MV-4-11 (cell line): ENCODE data around the gene TAF13.
"Not testable (repeated sequence)": the region's sequence is repeated elsewhere in the genome, so short reads cannot be mapped to it uniquely, and the experiment has no call there.

Experiments used
- DNase-seq: peaks from one replicate; lab custom pipeline; 2025; lab: John Stamatoyannopoulos, UW

Gene TAF13

DNA sequence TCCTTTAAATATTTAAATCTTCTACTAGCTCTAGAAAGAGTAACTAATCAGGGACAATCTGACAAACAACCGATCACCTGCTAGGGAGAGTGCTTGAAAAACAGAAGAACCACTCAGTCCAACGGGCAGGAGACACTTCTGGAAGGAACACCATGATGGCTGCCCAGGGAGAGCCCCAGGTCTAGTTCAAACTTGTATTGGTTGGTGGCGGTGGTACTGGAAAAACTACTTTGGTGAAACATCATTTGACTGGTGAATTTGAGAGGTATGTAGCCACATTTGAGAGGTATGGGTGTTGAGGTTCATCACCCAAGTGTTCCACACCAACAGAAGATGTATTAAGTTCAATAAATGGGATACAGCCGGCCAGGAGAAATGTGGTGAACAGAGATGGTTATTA lies 29.1 kb downstream of the TAF13 start:
- DNase-seq, result no peak

DNA sequence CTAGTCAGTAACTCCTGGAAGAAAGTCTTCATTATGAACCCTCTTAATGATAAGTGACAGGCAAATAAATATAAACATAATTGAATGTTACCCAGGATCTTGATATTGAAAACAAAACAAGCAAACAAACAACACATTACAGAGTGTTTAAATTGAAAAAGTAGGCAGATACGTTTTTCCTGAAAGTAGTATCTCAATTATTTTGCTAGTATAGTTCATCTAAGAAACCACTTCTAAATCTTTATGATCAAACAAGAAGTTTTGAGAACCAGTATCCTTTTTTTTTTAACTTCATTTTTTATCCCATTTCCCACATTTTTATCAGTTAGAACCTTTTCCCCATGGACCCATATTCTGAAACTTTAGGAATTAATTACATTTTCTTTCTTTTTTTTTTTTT lies 30.2 kb downstream of the TAF13 start:
- DNase-seq, result no peak

DNA sequence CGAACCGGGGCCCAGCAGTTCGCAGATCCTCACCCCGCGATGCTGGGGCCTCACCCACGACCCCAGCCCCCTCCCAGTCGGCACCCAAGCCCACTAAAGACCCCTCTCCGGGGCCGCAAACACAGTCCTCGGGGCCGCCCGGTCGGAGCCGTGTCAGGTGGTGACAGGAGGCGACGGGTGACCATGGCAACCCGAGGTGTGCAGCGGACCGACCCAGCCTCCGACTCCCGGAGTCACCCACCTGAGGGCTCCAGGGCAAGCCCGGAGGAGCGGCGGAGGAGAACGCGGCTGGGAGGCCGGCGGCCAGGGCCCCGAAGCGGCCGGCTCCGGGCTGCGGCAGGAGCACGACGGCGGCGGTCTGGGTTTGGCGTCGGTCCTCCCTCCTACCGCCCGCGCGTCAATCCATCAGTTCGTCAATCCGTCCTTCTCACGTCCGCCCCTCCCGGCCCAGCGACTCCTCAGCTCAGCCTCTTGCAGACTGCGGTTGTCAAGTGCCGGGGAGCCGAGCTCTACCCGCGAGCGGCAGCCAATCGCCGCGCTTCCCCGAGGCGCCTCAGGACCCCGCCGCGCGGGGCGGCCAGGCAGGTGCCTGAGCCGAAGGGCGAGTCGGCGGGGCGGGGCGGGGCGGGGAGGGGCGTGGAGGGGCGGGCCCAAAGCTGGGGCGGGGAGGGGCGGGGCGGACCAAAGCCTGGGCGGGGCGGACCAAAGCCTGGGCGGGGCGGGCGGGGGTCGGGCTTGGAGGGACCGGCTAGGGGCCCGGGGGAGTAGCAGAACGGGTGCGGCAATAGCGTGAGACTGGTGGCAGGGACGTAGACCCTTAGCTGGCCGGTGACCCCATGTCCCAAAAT lies 34.0 kb downstream of the TAF13 start, which contains the start of gene WDR47:
Gene WDR47, minus strand, starts transcription at position 482 of the 848 bp plus-strand sequence. CDS start 18,590 bp downstream, outside the sequence.
- DNase-seq, result peak; percentile 95

DNA sequence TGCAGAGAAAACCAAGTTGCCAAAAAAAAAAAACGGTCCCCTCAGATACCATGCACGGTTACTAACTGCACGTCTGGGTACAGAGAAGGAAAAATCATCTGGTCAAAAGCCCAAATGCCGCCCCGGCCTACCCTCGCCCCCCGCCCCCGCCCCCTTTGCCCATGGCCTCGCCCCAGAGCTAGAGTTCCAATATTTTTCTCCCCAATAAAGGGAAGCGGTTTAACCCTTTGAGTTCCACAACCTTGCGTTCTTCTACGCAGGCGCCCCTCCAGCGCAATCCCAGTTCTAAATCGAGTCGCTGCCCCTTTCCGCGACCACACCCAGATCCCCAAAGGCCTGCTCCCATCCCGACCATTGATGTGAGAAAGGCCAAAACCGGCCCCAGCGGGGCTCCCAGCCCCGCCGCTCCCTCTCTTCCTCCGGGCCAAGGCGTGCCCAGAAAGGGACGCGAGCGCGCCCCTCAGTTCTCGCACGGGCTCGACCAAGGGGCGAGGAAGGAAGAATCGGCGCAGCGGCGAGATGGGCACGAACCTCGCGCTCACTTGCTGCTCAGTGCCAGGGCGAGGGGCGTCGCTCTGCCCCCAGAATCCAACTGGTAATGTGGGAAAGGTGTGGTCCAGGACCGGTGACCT lies 34.7 kb downstream of the TAF13 start:
- DNase-seq, result peak; percentile 29

DNA sequence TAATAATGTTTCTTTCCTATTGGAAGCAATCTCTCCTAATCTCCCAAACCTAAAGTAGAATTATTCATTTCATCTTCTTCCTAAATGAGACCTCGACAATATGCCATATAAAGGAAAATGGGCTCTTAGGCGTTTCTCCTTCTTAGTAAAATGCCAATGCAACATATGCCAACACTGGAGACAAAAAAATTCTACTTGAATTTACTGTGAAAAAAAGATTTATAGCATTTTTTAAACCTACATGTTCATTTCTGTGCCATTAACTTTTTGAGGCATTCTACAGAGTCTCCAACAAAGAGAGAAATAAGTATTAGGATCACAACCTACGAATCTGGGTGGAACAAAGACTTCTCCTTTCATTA lies 35.2 kb downstream of the TAF13 start:
- DNase-seq, result no peak

DNA sequence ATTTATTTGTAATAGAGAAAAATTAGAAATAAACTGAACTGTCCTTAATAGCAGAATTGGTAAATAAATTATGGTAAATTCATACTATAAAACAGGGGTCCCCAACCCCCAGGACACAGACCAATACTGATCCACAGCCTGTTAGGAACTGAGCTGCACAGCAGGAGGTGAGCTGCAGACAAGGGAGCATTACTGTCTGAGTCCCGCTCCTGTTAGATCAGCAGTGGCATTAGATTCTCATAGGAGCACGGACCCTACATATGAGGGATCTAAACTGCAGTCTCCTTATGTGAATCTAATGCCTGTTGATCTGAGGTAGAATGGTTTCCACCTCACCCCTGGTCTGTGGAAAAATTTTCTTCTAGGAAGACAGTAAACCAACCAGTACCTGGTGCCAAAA lies 41.4 kb downstream of the TAF13 start:
- DNase-seq, result no peak

DNA sequence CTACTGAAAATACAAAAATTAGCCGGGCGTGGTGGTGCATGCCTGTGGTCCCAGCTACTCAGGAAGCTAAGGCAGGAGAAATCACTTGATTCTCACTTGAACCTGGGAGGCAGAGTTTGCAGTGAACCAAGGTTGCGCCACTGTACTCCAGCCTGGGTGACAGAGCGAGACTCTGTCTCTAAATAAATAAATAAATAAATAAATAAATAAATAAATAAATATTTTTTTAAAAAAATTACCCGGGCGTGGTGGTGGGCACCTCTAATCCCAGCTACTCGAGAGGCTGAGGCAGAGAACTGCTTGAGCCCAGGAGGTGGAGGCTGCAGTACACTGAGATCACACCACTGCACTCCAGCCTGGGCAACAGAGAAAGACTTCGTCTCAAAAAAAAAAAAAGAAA lies 46.3 kb downstream of the TAF13 start:
- not testable (repeated sequence) for DNase-seq

DNA sequence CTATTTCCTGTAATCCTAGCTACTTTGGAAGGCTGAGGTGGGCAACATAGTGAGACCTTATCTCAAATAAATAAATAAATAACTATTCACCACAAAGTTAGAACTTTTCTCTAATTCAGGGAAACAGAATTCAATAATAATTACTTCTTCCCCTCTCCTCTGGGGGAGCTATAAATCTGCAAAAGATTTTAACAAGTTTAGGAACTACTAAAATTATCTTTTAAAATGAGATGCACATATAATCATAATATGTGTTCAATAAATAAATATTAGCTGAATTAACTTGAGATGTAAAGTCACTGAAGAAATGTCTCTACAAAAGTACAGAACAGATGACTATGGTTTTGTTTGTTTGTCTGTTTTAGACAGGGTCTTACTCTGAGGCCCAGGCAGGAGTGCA lies 48.0 kb downstream of the TAF13 start:
- no peak for DNase-seq

DNA sequence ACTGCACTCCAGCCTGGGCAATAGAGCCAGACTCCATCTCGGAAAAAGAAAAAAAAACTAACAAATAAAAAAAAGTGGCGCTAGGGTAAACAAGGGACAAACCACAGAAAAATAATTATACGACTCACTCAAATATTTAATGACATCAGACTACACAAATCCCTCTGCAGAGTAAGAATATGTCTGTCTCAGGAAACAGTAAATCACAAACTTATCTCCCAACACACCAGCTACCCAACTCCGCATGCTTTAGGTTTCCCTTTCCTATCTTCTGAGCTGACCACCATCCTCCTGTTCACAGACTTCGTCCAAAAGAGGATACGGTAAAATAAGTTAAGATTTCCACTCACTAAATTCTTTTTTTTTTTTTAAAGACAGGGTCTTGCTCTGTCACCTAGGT lies 50.1 kb downstream of the TAF13 start:
- no peak for DNase-seq

DNA sequence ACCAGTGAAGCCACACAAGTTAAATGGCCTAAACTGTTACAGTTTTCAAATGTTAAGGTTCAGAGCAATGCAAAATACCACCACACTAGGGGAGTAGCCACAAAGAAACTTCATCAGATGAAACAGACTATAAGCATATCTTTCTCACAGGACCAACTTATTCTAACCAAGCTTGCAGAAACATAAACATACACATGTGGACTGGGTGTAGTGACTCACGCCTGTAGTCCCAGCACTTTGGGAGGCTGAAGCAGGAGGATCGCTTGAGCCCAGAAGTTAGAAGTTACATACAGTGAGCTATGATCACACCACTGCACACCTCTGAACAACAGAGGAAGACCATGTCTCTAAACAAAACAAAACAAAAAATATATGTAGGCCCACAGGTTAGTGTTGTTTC lies 51.2 kb downstream of the TAF13 start:
- DNase-seq, result no peak

DNA sequence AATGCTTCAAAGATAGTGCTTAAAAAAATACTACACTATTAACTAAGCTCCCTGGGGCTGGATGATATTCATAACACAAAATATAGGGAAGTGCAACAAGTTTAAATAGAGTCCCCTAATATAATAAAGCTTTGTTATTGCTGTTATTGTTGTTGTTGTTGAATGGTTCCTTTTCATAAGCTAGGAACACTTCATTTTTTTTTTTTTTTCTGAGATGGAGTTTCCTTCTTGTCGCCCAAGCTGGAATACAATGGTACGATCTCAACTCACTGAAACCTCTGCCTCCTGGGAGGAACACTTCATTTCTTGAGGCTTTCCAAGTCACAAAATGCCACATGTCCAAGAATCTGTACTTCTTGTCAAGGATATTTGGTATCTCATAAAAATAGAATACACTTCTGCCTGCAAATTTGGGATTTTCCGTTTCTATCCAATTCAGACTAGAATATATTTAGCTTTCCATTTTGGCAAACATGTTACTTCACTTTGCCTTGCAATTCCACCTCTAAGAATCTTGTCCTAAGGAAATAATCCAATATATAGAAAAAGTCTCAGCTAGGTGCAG lies 55.0 kb downstream of the TAF13 start:
- no peak for DNase-seq

DNA sequence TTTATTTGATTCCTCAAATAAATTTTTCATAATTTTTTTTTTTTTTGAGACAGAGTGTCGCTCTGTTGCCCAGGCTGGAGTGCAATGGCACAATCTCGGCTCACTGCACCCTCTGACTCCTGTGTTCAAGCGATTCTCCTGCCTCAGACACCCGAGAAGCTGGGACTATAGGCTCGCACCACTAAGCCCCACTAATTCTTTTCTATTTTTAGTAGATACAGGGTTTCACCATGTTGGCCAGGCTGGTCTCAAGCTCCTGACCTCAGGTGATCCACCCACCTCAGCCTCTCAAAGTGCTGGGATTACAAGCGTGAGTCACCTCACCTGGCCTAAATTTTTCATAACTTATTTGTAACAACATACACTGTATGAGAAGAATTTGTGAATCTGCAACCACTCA lies 58.1 kb downstream of the TAF13 start:
- DNase-seq, result not testable (repeated sequence)

DNA sequence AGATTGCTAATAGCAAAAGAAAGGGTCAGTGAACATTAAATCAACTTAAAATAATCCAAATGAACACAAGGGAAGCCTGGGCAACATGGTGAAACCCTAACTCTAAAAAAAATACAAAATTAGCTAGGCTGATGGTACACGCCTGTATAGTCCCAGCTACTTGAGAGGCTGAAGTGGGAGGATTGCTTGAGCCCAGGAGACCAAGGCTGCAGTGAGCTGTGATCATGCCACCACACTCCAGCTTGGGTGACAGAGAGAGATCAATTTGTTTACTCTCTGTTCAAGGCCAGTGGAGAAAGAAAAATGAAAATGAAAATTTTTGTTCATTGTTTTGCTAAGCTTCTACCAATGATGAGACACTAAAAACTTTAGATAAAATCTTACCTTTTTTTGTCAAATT lies 58.7 kb downstream of the TAF13 start:
- DNase-seq, result no peak
